ENCODE data around the gene XCL2. TPM values are rescaled to one million over a fixed set of nuclear protein-coding genes. Genes with fewer than 3 reads are reported as not detected.
A peak's percentile ranks its signal among the peaks of the same experiment; 100 is the strongest.
"Not testable (repeated sequence)": the region's sequence is repeated elsewhere in the genome, so short reads cannot be mapped to it uniquely, and the experiment has no call there.

The XCL2 gene
- total RNA-seq, 6 donors from 2014 or later = 1.3 to 9.0 (median 1.7) TPM; not detected in 2

DNA sequence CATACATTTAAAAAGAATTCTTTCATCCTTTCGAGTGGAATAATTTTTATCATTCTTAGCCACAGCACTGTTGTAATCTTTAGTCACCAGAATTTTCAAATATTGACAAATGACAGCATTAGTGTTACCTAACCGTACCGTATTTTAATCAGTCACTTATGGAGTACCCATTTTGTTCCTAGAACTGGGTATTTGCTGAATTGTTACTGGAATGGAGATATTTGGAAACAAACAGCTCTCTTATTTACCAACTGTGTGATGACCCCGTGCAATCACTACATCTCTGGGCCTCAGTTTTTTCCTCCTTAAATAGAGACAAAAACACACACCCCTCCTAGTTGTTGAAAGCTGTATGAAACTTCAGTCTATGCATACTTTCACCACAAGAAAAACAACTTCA is 7.9 kb upstream of the XCL2 start:
- Histone ChIP-seq H3K9me3 (no peaks in the 10 kb centered on the region), H3K4me3 (no peak overlapping the region), H3K36me3 (no peaks in the 10 kb centered on the region), H3K4me1 (no peaks in the 10 kb centered on the region), H3K27ac (no peak overlapping the region), H3K27me3 (no peaks in the 10 kb centered on the region)
- DNase-seq (no peak), ATAC-seq (ENCODE audit: low FRiP score in 2 of 2) (no peak)
- no peak for TF ChIP-seq POLR2AphosphoS5 (IDR thresholded peaks at IDR 0.05)
- no peak for TF ChIP-seq EP300 (IDR thresholded peaks at IDR 0.05)
- no peak for TF ChIP-seq POLR2A (IDR thresholded peaks at IDR 0.05)
- TF ChIP-seq, protein P1, sequence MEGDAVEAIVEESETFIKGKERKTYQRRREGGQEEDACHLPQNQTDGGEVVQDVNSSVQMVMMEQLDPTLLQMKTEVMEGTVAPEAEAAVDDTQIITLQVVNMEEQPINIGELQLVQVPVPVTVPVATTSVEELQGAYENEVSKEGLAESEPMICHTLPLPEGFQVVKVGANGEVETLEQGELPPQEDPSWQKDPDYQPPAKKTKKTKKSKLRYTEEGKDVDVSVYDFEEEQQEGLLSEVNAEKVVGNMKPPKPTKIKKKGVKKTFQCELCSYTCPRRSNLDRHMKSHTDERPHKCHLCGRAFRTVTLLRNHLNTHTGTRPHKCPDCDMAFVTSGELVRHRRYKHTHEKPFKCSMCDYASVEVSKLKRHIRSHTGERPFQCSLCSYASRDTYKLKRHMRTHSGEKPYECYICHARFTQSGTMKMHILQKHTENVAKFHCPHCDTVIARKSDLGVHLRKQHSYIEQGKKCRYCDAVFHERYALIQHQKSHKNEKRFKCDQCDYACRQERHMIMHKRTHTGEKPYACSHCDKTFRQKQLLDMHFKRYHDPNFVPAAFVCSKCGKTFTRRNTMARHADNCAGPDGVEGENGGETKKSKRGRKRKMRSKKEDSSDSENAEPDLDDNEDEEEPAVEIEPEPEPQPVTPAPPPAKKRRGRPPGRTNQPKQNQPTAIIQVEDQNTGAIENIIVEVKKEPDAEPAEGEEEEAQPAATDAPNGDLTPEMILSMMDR (IDR thresholded peaks at IDR 0.05) = no peak
- whole genome bisulfite sequencing, 2 donors = 59 to 62% methylated on average over 4 of the region's 4 CpGs

GRCh38 chr1:168550971-168551370 is 7.2 kb upstream of the XCL2 start:
- TF ChIP-seq POLR2AphosphoS5 (IDR thresholded peaks at IDR 0.05) = no peak
- TF ChIP-seq, protein P1 (IDR thresholded peaks at IDR 0.05) = no peak
- no peak for TF ChIP-seq EP300 (IDR thresholded peaks at IDR 0.05)
- TF ChIP-seq POLR2A (IDR thresholded peaks at IDR 0.05) = no peak
- H3K4me3 ChIP-seq = no peak overlapping the region
- no peak for ATAC-seq (ENCODE audit: low FRiP score in 2 of 2)
- no peaks in the 10 kb centered on the region for H3K36me3 ChIP-seq
- 53 to 55% methylated on average over 1 of the region's 1 CpG for WGBS, 2 donors
- no peaks in the 10 kb centered on the region for H3K27me3 ChIP-seq
- H3K4me1 ChIP-seq = no peaks in the 10 kb centered on the region
- no peak overlapping the region for H3K27ac ChIP-seq
- DNase-seq = no peak
- no peaks in the 10 kb centered on the region for H3K9me3 ChIP-seq

GRCh38 chr1:168546553-168546895 is 2.7 kb upstream of the XCL2 start:
- DNase-seq; H3K36me3 ChIP-seq; H3K9me3 ChIP-seq; ATAC-seq (ENCODE audit: low FRiP score in 2 of 2); H3K4me1 ChIP-seq; H3K27ac ChIP-seq; H3K4me3 ChIP-seq; H3K27me3 ChIP-seq: not testable (repeated sequence)
- 96 to 97% methylated on average over 3 of the region's 3 CpGs for WGBS, 2 donors

DNA sequence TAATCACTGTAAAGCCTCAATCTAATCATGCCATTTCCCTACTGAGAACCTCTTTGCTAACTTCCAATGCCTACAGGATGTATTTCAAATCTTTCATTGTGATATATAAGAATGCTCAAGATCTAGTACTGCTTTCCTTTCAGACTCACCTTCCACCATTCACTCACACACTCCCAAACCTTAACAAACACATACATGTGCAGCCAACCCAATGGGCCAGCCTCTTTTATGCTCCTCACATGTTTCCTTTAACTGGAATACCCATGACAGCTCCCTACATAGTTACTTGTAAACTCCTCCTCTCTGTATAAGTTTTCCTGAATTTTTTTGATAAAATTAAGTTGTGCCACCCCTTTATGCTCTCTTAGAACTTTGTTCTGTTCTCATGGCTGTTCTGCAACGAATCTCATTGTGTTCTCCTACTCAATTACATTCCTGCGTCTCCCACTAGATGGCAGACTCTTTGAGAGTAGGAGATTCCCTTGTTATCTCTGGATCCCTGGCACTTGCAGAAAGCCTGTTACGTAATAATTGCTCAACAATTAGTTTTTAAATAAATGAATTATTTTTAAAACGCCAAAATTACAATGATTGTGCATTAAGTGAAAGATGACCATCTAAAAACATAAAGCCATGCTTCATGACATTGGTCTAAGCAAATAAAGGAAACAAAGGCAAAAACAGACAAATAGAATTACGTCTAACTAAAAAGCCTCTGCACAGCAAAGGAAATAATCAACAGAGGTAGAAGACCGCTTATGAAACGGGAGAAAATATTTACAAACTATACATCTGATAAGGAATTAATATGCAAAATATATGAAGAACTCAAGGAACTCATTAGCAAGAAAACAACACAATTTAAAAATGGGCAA is 2.1 kb upstream of the XCL2 start:
- H3K27me3 ChIP-seq, H3K36me3 ChIP-seq, DNase-seq, H3K4me1 ChIP-seq, H3K9me3 ChIP-seq, H3K4me3 ChIP-seq, H3K27ac ChIP-seq: not testable (repeated sequence)
- 56 to 58% methylated on average over 7 of the region's 7 CpGs for WGBS, 2 donors
- TF ChIP-seq, protein P1 (IDR thresholded peaks at IDR 0.05) = peak in 5 of 6 experiments; percentile 15 to 42 (median 20)
- peak in 1 of 2 donors; percentile 56 for ATAC-seq (ENCODE audit: low FRiP score in 2 of 2)

- DNase-seq = not testable (repeated sequence)
- WGBS, 2 donors = 78 to 92% methylated on average over 2 of the region's 2 CpGs
Observed at GRCh38 chr1:168542978-168543377, 819 bp downstream of the XCL2 start.

GRCh38 chr1:168540798-168541197 is 3.0 kb downstream of the XCL2 start:
- DNase-seq; H3K4me1 ChIP-seq; H3K36me3 ChIP-seq; H3K27ac ChIP-seq; H3K27me3 ChIP-seq; H3K9me3 ChIP-seq; H3K4me3 ChIP-seq; ATAC-seq (ENCODE audit: low FRiP score in 2 of 2): not testable (repeated sequence)
- WGBS, 2 donors = 48 to 57% methylated on average over 7 of the region's 7 CpGs

More at GRCh38 chr1:168542978-168543377, 819 bp downstream of the XCL2 start:
- not testable (repeated sequence) for H3K27ac ChIP-seq; H3K4me3 ChIP-seq; H3K36me3 ChIP-seq; H3K27me3 ChIP-seq; H3K9me3 ChIP-seq; H3K4me1 ChIP-seq; ATAC-seq (ENCODE audit: low FRiP score in 2 of 2)
